Caco-2 (cell line): ENCODE data around the gene MEGF8. TPM values are rescaled to one million over a fixed set of nuclear protein-coding genes. Genes with fewer than 3 reads are reported as not detected.

Experiments used
- BruUV-seq: library from RNA; stranded (reverse); fragments of 400-500 nt; replicated peaks from 2 replicates; lab custom pipeline; 2021; lab: Mats Ljungman, UMichigan
- CTCF ChIA-PET: fragments of 300-600 bp; sonication (Branson Sonifier 250); formaldehyde crosslinking; loops from one replicate; lab custom pipeline; 2022; ENCODE audit warnings: antibody characterized with exemption; lab: Charles Lee
- POLR2A ChIA-PET: fragments of 300-600 bp; sonication (Branson Sonifier 250); formaldehyde crosslinking; loops from one replicate; lab custom pipeline; 2022; ENCODE audit warnings: antibody characterized with exemption; lab: Charles Lee
- DNase-seq, 2 experiments: peaks; one replicate each; pipeline versions ENCODE4 v3.0.0 to v3.0.0-alpha.2; 2020 to 2022
- H3K27me3 ChIP-seq: replicated peaks from 2 replicates; pipeline ENCODE4 v1.6.0; 2011; ENCODE audit warnings: low read length; ENCODE audit not compliant: control insufficient read depth, insufficient read depth
- H3K36me3 ChIP-seq: 2 replicates; pipeline ENCODE4 v1.5.1; 2011; ENCODE audit warnings: low read length; ENCODE audit not compliant: control insufficient read depth, insufficient read depth
- H3K4me1 ChIP-seq: fragments of 250-450 bp; sonication (Bioruptor Pico); 2 replicates; pipeline ENCODE4 v1.5.1; 2020; ENCODE audit warnings: mild to moderate bottlenecking
- H3K4me3 ChIP-seq: 2 replicates; pipeline ENCODE4 v1.5.1; 2011; ENCODE audit warnings: low read depth, mild to moderate bottlenecking, control low read depth, low read length
- H3K9me3 ChIP-seq: fragments of 250-450 bp; sonication (Bioruptor Pico); 2 replicates; pipeline ENCODE4 v1.5.1; 2020; ENCODE audit warnings: mild to moderate bottlenecking, moderate library complexity
- H3K27ac Mint-ChIP-seq: one replicate; pipeline ENCODE4 v1.8.0; 2022; ENCODE audit warnings: mixed read lengths; ENCODE audit not compliant: unreplicated experiment
- H3K27me3 Mint-ChIP-seq: one replicate; pipeline ENCODE4 v1.8.0; 2022; ENCODE audit warnings: mixed read lengths; ENCODE audit not compliant: insufficient read depth, unreplicated experiment
- H3K36me3 Mint-ChIP-seq: one replicate; pipeline ENCODE4 v1.8.0; 2022; ENCODE audit warnings: mild to moderate bottlenecking, mixed read lengths; ENCODE audit not compliant: insufficient read depth, unreplicated experiment
- H3K4me1 Mint-ChIP-seq: one replicate; pipeline ENCODE4 v1.8.0; 2022; ENCODE audit warnings: low read depth, mixed read lengths; ENCODE audit not compliant: unreplicated experiment
- H3K4me3 Mint-ChIP-seq: one replicate; pipeline ENCODE4 v1.8.0; 2022; ENCODE audit warnings: mild to moderate bottlenecking, moderate library complexity, mixed read lengths; ENCODE audit not compliant: unreplicated experiment
- H3K9me3 Mint-ChIP-seq: one replicate; pipeline ENCODE4 v1.8.0; 2022; ENCODE audit warnings: mixed read lengths; ENCODE audit not compliant: unreplicated experiment
- CTCF ChIP-seq, 2 experiments: fragments of 200-600 bp in 1 of 2; IDR thresholded peaks; 1 replicate in 1 of 2; 2 replicates in 1 of 2; pipeline versions ENCODE4 v1.5.1 to v1.8.0; 2011 to 2022; ENCODE audit warnings: antibody characterized with exemption in 1 of 2, control low read depth in 1 of 2, inconsistent platforms in 1 of 2, low read depth in 1 of 2, low read length in 1 of 2, mild to moderate bottlenecking in 1 of 2, moderate library complexity in 1 of 2; ENCODE audit not compliant: insufficient read depth in 1 of 2, severe bottlenecking in 1 of 2, unreplicated experiment in 1 of 2
- intact Hi-C: fragments of 100-400 bp; cut with micrococcal nuclease; formaldehyde crosslinking; loops from one replicate; pipeline ENCODE4 v1.10.0; 2022; ENCODE audit not compliant: unreplicated experiment
- total RNA-seq: library from RNA; stranded (reverse); gene quantifications from 2 replicates; pipeline ENCODE4 v1.2.3, GENCODE V29; 2022

The MEGF8 gene
- total RNA-seq, 1 experiment from 2014 or later: 17.9 TPM

- Mint-ChIP-seq H3K36me3 (peaks cover 8% of the 10 kb centered on the region), H3K9me3 (no peaks in the 10 kb centered on the region), H3K4me3 (no peak within 1 kb of the TSS), H3K4me1 (peaks cover 21% of the 10 kb centered on the region), H3K27me3 (peaks cover 19% of the 10 kb centered on the region), H3K27ac (no peak within 1 kb of the TSS)
- CTCF ChIA-PET: no interaction called here
- no peak for DNase-seq
- Histone ChIP-seq H3K36me3 (no peaks in the 10 kb centered on the region), H3K4me3 (no peak within 1 kb of the TSS), H3K4me1 (0 out of 2 replicates have a peak, but pooled peaks cover 3% of the 10 kb centered on the region), H3K27me3 (peaks cover 2% of the 10 kb centered on the region; the same call in 1 of the 2 replicates), H3K9me3 (no peaks in the 10 kb centered on the region)
- intact Hi-C loops: no loop called here
- POLR2A ChIA-PET: no interaction called here
- no peak for TF ChIP-seq CTCF (IDR thresholded peaks at IDR 0.05; ENCODE audit: insufficient read depth in 1 of 2, low read depth in 1 of 2, low read length in 1 of 2, severe bottlenecking in 1 of 2, unreplicated experiment in 1 of 2)
- BruUV-seq: no TSS peak
These were observed 64.5 kb downstream of the MEGF8 start, which contains the start of gene CNFN for GRCh38 chr19:42389899-42390298. TSS of gene CNFN (minus strand) at chr19:42390297. CDS start at chr19:42389037, 1,260 bp downstream.

GRCh38 chr19:42392165-42392564 is 66.7 kb downstream of the MEGF8 start:
- no peak overlapping the region for H3K4me3 ChIP-seq
- H3K9me3 ChIP-seq: no peaks in the 10 kb centered on the region
- Mint-ChIP-seq H3K36me3 (peaks cover 7% of the 10 kb centered on the region), H3K4me1 (peaks cover 23% of the 10 kb centered on the region), H3K27me3 (peaks cover 19% of the 10 kb centered on the region), H3K4me3 (no peak overlapping the region), H3K9me3 (no peaks in the 10 kb centered on the region), H3K27ac (no peak overlapping the region)
- CTCF ChIA-PET: no interaction called here
- no TSS peak for BruUV-seq
- no peaks in the 10 kb centered on the region for H3K4me1 ChIP-seq
- H3K36me3 ChIP-seq: no peaks in the 10 kb centered on the region
- POLR2A ChIA-PET: no interaction called here
- no peak for TF ChIP-seq CTCF (IDR thresholded peaks at IDR 0.05; ENCODE audit: insufficient read depth in 1 of 2, low read depth in 1 of 2, low read length in 1 of 2, severe bottlenecking in 1 of 2, unreplicated experiment in 1 of 2)
- no peak for DNase-seq
- intact Hi-C loops: no loop called here
- H3K27me3 ChIP-seq: peaks cover 2% of the 10 kb centered on the region; the same call in 1 of the 2 replicates

GRCh38 chr19:42394751-42395150 is 69.3 kb downstream of the MEGF8 start:
- ChIA-PET CTCF (interaction anchor here (1.4 kb wide), 1 partner anchor 28 kb away, joined by 3 read pairs; no protein-coding TSS in a partner anchor), POLR2A (no interaction called here)
- Mint-ChIP-seq H3K4me1 (peaks cover 32% of the 10 kb centered on the region), H3K27ac (no peak overlapping the region), H3K27me3 (peaks cover 16% of the 10 kb centered on the region), H3K36me3 (peaks cover 25% of the 10 kb centered on the region), H3K4me3 (no peak overlapping the region), H3K9me3 (no peaks in the 10 kb centered on the region)
- H3K27me3 ChIP-seq: peaks cover 1% of the 10 kb centered on the region; the same call in 1 of the 2 replicates
- intact Hi-C loops: no loop called here
- no peak for TF ChIP-seq CTCF (IDR thresholded peaks at IDR 0.05; ENCODE audit: insufficient read depth in 1 of 2, low read depth in 1 of 2, low read length in 1 of 2, severe bottlenecking in 1 of 2, unreplicated experiment in 1 of 2)
- H3K4me3 ChIP-seq: no peak overlapping the region
- no TSS peak for BruUV-seq
- H3K9me3 ChIP-seq: no peaks in the 10 kb centered on the region
- no peak for DNase-seq
- H3K36me3 ChIP-seq: no peaks in the 10 kb centered on the region
- 0 out of 2 replicates have a peak, but pooled peaks cover 9% of the 10 kb centered on the region for H3K4me1 ChIP-seq
